ENCODE data around the gene IPPK. TPM values are rescaled to one million over a fixed set of nuclear protein-coding genes. Genes with fewer than 3 reads are reported as not detected.

Gene IPPK
- total RNA-seq, 3 donors from 2014 or later = 6.8 to 9.0 (median 7.7) TPM

DNA sequence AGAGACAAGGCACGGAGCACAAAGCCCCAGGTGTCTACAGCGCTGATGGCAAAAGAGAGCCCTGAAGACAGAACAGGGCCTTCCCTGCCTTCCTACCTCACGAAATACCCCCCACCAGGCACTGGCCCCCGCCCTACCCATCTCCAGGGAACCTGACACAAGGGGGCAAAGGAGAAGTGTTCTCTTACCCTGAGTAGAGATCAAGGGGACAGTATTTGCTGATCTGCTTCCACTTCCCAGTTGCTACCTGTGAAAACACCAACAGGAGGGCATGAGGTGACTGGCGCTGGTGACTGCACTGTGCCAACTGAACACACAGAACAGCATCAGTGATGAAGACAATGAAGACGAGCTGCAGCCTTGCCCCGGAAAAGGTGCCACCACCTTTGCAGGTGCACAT is 27.4 kb downstream of the IPPK start:
- peaks cover 12% of the 10 kb centered on the region for H3K36me3 ChIP-seq (ENCODE audit: low read depth)
- H3K9me3 ChIP-seq = no peaks in the 10 kb centered on the region
- H3K4me1 ChIP-seq (ENCODE audit: low read depth) = no peaks in the 10 kb centered on the region
- intact Hi-C loops (cut with DNase I, micrococcal nuclease) = no loop called here
- TF ChIP-seq, protein P1, sequence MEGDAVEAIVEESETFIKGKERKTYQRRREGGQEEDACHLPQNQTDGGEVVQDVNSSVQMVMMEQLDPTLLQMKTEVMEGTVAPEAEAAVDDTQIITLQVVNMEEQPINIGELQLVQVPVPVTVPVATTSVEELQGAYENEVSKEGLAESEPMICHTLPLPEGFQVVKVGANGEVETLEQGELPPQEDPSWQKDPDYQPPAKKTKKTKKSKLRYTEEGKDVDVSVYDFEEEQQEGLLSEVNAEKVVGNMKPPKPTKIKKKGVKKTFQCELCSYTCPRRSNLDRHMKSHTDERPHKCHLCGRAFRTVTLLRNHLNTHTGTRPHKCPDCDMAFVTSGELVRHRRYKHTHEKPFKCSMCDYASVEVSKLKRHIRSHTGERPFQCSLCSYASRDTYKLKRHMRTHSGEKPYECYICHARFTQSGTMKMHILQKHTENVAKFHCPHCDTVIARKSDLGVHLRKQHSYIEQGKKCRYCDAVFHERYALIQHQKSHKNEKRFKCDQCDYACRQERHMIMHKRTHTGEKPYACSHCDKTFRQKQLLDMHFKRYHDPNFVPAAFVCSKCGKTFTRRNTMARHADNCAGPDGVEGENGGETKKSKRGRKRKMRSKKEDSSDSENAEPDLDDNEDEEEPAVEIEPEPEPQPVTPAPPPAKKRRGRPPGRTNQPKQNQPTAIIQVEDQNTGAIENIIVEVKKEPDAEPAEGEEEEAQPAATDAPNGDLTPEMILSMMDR (IDR thresholded peaks at IDR 0.05) = no peak
- DNase-seq (no peak), ATAC-seq (no peak)
- H3K4me3 ChIP-seq = no peak overlapping the region

- Histone ChIP-seq H3K4me3 (no peak overlapping the region), H3K4me1 (ENCODE audit: low read depth) (no peaks in the 10 kb centered on the region), H3K36me3 (ENCODE audit: low read depth) (peaks cover 12% of the 10 kb centered on the region), H3K9me3 (no peaks in the 10 kb centered on the region)
- TF ChIP-seq, protein P1 (IDR thresholded peaks at IDR 0.05) = no peak
- intact Hi-C loops (cut with DNase I, micrococcal nuclease) = no loop called here
- DNase-seq = no peak
- ATAC-seq = no peak
Measured at GRCh38 chr9:92642041-92642451, 27.9 kb downstream of the IPPK start.

GRCh38 chr9:92641092-92641809 is 28.7 kb downstream of the IPPK start:
- DNase-seq = no peak

GRCh38 chr9:92640398-92641091 is 29.4 kb downstream of the IPPK start:
- intact Hi-C loops (cut with DNase I, micrococcal nuclease) = no loop called here
- Histone ChIP-seq H3K4me1 (ENCODE audit: low read depth) (no peaks in the 10 kb centered on the region), H3K9me3 (no peaks in the 10 kb centered on the region), H3K4me3 (no peak overlapping the region), H3K36me3 (ENCODE audit: low read depth) (peaks cover 12% of the 10 kb centered on the region)
- ATAC-seq (no peak), DNase-seq (no peak)
- TF ChIP-seq, protein P1 (IDR thresholded peaks at IDR 0.05) = no peak

More at GRCh38 chr9:92641092-92641809, 28.7 kb downstream of the IPPK start:
- TF ChIP-seq, protein P1 (IDR thresholded peaks at IDR 0.05) = no peak
- Histone ChIP-seq H3K4me3 (no peak overlapping the region), H3K4me1 (ENCODE audit: low read depth) (no peaks in the 10 kb centered on the region), H3K9me3 (no peaks in the 10 kb centered on the region), H3K36me3 (ENCODE audit: low read depth) (peaks cover 12% of the 10 kb centered on the region)
- intact Hi-C loops (cut with DNase I, micrococcal nuclease) = no loop called here
- no peak for ATAC-seq

DNA sequence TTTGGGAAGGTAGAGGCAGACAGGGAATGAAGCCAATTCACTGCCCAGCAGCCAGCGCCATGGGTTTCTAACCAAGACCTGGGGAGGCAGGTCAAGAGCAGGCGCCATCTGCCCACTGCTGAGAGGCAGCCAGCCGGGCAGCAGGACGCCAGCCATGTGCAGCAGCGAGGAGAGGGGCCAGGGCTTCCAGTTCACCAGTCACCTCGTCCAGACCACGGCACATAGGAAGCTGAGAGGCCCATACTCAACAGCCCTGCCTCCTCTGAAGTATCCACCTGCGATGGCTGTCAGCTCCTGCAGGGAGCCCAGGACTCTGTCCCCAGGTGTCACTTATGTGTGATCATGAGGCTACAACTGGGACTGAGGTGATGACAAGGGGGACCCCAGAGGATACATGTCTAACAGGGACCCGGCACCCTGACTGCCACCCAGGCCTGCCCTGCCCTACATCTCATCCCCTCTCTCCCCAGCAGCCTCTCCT is 30.1 kb downstream of the IPPK start:
- Histone ChIP-seq H3K4me1 (ENCODE audit: low read depth) (no peaks in the 10 kb centered on the region), H3K36me3 (ENCODE audit: low read depth) (peaks cover 12% of the 10 kb centered on the region), H3K4me3 (no peak overlapping the region), H3K9me3 (no peaks in the 10 kb centered on the region)
- ATAC-seq = no peak
- TF ChIP-seq, protein P1 (IDR thresholded peaks at IDR 0.05) = no peak
- intact Hi-C loops (cut with DNase I, micrococcal nuclease) = loop anchor here in 1 of 2 donors (10.0 kb wide), 1 partner anchor 295 kb away; no protein-coding TSS in a partner anchor
- no peak for DNase-seq
